Cardiac septum (tissue), 1 donor: ENCODE measurements around the gene TPI1. TPM values are rescaled to one million over a fixed set of nuclear protein-coding genes. Genes with fewer than 3 reads are reported as not detected.

Source experiments
- DNase-seq: peaks from one replicate; pipeline ENCODE4 v3.0.0-alpha.2; 2020; ENCODE audit warnings: low spot score
- intact Hi-C: fragments of 100-400 bp; cut with DNase I; formaldehyde crosslinking; loops from one replicate; pipeline ENCODE4 v1.14.0; 2022
- total RNA-seq: library from RNA; stranded (reverse); fragmentation: NEBNext Ultra II Directional; extraction: Animal tissue kit (Norgen Biotek cat#: 25700); gene quantifications from one replicate; pipeline ENCODE4 v1.2.1, GENCODE V29; 2021
- donor health status: DM: no; HTN: no; CAD: no.

Gene TPI1
- total RNA-seq, 1 donor from 2014 or later: 657 TPM

GRCh38 chr12:6842075-6842474 is 25.3 kb upstream of the TPI1 start:
- no peak for DNase-seq
- intact Hi-C loops: no loop called here

DNA sequence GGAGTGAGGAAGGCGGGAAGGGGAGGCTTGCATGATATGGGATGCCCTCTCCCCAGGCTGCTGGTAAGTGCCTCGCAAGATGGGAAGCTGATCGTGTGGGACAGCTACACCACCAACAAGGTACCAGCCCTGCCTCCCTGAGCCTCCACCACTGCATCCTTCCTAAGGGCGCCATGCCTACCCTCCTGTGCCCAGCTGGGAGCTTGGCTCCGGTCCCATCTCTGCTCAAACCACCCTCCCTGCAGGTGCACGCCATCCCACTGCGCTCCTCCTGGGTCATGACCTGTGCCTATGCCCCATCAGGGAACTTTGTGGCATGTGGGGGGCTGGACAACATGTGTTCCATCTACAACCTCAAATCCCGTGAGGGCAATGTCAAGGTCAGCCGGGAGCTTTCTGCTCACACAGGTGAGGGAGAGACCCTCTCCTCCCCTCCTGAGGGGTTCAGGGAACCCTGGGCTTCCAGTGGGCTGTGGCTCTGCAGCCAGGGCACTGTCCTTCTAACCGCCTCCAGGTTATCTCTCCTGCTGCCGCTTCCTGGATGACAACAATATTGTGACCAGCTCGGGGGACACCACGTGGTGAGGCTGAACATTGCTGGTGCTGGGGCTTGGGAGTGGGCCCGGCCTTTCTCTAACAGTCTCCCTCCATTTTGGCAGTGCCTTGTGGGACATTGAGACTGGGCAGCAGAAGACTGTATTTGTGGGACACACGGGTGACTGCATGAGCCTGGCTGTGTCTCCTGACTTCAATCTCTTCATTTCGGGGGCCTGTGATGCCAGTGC is 24.0 kb upstream of the TPI1 start:
- intact Hi-C loops: no loop called here
- DNase-seq: no peak

GRCh38 chr12:6845395-6845794 is 21.9 kb upstream of the TPI1 start:
- intact Hi-C loops: no loop called here
- DNase-seq: no peak

DNA sequence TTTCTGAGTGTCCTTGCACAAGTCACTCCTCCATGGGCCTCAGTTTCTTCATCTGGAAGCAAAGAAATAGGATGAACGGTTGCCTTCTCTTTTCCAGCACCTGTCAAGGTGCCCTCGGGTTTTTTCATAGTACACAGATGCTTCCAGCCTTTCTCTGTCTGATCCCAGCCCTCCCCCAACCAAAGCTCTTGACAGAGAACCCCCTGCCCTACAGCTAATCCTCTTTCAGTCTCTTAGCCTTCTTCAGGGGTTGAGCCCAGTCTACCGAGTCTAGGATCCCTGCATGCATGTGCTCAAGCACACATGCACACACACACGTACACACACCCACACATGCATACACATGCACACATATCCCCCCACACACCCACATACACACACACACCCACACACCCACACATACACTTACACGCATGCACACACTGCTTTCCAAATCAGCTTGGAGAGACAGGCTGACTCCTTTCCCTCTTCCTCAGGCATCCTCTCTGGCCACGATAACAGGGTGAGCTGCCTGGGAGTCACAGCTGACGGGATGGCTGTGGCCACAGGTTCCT is 20.9 kb upstream of the TPI1 start:
- intact Hi-C loops: no loop called here
- DNase-seq: no peak

- intact Hi-C loops: no loop called here
- DNase-seq: no peak
These were observed 19.7 kb upstream of the TPI1 start for GRCh38 chr12:6847676-6848075.

GRCh38 chr12:6849427-6849826 is 17.9 kb upstream of the TPI1 start:
- intact Hi-C loops: no loop called here
- no peak for DNase-seq

GRCh38 chr12:6849976-6850560 is 17.3 kb upstream of the TPI1 start:
- DNase-seq: no peak
- intact Hi-C loops: no loop called here

- intact Hi-C loops: no loop called here
- no peak for DNase-seq
These were observed 16.6 kb upstream of the TPI1 start for GRCh38 chr12:6850796-6851152.

GRCh38 chr12:6851153-6851920 is 16.0 kb upstream of the TPI1 start, which contains the start of gene CDCA3:
CDCA3 (minus strand) TSS chr12:6851286; CDS start chr12:6850952, 334 bp downstream.
- intact Hi-C loops: no loop called here
- peak; percentile 96 for DNase-seq

GRCh38 chr12:6851921-6852650 is 15.2 kb upstream of the TPI1 start, which contains the start of gene USP5:
USP5 (plus strand) TSS chr12:6852150; CDS start chr12:6852180, 30 bp downstream.
- intact Hi-C loops: no loop called here
- peak; percentile 100 for DNase-seq

- intact Hi-C loops: no loop called here
- DNase-seq: no peak
These were observed 14.5 kb upstream of the TPI1 start for GRCh38 chr12:6852651-6853354.

DNA sequence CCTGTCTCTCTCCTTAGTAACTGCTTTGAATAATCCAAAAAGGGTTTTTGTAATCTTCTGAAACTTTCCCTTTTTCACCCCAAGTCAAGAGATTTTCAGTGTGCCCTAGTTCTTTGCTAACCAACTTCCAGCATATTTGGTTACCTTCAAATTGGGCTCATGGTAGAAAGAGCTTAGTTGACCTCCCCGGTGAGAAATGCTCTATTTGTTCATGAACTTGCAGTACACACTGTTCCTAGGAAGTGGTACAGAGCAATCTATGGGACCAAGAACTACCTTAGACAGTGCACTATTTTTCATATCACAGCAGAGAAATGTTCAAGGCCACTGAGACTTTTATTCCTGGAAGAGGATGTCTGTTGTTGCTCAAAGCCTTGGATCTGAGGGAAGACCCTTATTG is 13.7 kb upstream of the TPI1 start:
- intact Hi-C loops: no loop called here
- no peak for DNase-seq

DNA sequence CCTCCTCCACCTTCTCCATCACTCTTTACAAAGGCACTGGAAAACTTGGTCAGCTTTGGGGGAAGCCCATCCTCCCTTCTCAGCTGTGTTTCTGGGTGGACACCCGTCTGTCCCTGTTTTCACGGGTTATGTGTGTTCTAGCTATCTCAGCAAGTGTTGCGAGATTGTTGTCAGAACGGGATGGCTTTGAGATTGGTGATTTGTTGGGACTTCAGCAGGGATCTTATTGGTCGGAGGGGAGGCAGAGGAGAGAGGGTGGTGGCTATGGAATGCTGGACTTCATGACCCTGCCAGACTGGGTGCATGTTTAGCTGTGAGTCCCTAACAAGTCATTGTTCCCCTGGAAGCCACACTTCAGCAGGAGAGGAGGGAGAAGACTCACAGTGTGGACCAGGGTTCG is 13.3 kb upstream of the TPI1 start:
- DNase-seq: no peak
- intact Hi-C loops: no loop called here

GRCh38 chr12:6855322-6855721 is 12.0 kb upstream of the TPI1 start:
- no peak for DNase-seq

GRCh38 chr12:6858799-6859198 is 8.5 kb upstream of the TPI1 start:
- intact Hi-C loops: no loop called here
- DNase-seq: no peak

More at GRCh38 chr12:6855322-6855721, 12.0 kb upstream of the TPI1 start:
- intact Hi-C loops: no loop called here

DNA sequence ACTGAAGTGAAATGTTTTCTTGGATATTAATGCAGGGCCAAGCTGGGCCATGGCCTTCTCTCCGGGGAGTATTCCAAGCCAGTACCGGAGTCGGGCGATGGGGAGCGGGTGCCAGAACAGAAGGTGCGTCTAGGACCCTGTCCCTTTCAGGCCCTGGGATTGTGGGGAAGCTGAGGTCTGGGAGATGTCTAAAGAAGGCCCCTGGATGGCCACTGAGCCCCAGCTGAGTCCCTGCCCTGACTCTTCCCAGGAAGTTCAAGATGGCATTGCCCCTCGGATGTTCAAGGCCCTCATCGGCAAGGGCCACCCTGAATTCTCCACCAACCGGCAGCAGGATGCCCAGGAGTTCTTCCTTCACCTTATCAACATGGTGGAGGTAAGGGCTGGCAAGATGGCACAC is 7.2 kb upstream of the TPI1 start:
- intact Hi-C loops: no loop called here

DNA sequence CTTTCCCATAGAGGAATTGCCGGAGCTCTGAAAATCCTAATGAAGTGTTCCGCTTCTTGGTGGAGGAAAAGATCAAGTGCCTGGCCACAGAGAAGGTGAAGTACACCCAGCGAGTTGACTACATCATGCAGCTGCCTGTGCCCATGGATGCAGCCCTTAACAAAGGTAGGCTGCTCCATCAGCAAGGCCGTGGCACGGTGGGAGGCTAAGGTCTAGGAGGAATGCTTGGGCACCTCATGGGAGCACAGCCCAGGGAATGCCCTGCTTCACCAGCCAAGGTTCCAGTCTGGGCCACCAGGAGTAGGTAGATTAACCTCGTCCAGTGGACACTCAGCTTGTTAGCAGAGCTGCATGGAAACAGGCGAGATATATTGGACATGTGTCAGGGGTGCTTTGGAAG is 6.4 kb upstream of the TPI1 start:
- intact Hi-C loops: no loop called here
- DNase-seq: no peak

More for the DNA sequence above, 7.2 kb upstream of the TPI1 start:
- DNase-seq: no peak

DNA sequence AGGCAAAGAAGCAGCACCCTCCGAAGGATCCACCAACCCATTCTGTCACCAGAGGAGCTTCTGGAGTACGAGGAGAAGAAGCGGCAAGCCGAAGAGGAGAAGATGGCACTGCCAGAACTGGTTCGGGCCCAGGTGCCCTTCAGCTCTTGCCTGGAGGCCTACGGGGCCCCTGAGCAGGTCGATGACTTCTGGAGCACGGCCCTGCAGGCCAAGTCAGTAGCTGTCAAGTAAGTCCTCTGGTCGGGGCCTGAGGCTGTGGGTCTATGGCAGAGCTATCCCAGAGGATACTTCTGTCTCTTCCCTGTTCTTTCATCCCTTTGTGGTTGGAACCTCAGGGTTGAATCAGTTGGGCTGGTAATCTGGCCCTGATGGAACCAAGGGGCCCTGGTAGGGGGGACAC is 5.9 kb upstream of the TPI1 start:
- intact Hi-C loops: no loop called here
- no peak for DNase-seq

GRCh38 chr12:6863033-6863432 is 4.3 kb upstream of the TPI1 start:
- no peak for DNase-seq
- intact Hi-C loops: no loop called here
